Hematopoietic multipotent progenitor cell treated with erythropoietin and hydrocortisone succinate and interleukin-3 and kit ligand, for 4 days (in vitro differentiated cells): ENCODE results near the gene ZFP36.
A peak's percentile ranks its signal among the peaks of the same experiment; 100 is the strongest.

Experiments used
- DNase-seq: peaks from one replicate; pipeline ENCODE4 v3.0.0-alpha.2; 2015

The ZFP36 gene

DNA sequence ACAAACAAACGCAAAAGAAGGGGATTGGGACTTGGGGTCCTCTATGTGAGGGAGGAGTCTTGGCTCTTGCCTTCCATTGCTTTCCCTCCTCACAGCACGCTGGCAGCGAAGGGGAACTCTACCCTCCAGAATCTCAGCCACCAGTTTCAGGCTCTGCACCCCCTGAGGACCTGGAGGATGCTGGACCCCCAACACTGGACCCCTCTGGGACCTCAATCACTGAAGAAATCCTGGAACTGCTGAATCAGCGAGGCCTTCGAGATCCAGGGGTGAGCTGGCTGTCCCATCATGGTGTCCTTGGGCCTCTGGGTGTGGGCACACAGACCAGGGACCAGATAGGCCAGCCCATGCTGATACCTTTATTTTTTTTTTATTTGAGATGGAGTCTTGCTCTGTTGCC is 15.4 kb downstream of the ZFP36 start:
- DNase-seq = no peak

GRCh38 chr19:39423258-39424086 is 16.8 kb downstream of the ZFP36 start:
- no peak for DNase-seq

DNA sequence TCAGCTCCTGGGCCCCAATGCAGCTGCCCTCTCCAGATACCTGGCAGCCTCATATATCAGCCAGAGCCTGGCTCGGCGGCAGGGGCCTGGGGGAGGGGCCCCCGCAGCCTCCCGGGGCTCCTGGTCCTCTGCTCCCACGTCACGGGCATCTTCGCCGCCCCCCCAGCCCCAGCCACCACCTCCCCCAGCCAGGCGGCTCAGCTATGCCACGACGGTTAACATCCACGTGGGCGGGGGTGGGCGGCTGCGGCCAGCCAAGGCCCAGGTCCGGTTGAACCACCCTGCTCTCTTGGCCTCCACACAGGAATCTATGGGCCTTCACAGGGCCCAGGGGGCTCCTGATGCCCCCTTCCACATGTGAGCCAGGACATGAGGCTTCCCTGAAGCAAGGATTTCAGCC is 18.3 kb downstream of the ZFP36 start:
- no peak for DNase-seq

GRCh38 chr19:39425744-39426143 is 19.1 kb downstream of the ZFP36 start:
- no peak for DNase-seq

DNA sequence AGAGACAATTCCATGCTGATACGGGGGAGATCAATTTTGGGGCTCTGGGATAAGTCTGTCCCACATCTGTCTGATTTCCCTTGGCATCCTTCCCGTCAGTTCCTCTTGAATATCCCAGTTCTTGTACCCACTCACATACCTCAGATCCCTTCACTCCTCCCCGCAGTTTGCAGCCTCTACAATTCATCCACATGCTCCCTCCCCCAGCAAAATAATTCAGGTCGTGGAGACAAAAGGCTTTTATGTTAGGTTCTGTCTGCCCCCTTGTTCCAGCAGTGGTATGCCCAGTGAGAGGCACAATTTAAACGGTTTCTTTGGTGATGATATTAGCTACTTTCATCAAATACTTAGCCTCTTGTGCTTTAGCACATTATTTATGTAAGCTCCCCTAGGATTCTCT is 19.5 kb downstream of the ZFP36 start:
- no peak for DNase-seq

GRCh38 chr19:39427707-39428106 is 21.1 kb downstream of the ZFP36 start:
- no peak for DNase-seq

GRCh38 chr19:39428283-39429112 is 21.9 kb downstream of the ZFP36 start:
- no peak for DNase-seq

- DNase-seq = peak; percentile 49
Measured at GRCh38 chr19:39430675-39431593, 24.3 kb downstream of the ZFP36 start.

DNA sequence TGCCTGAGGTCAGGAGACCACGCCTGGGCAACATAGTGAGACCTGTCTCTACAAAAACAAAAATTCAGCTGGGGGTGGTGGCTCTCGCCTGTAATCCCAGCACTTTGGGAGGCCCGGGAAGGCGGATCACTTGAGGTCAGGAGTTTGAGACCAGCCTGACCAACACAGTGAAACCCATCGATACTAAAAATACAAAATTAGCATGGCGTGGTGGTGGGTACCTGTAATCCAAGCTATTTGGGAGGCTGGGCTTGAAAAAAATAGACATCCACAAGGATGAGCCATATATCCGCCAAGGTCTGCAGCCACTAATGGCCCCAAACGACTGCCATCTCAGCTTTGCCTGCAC is 26.0 kb downstream of the ZFP36 start:
- DNase-seq = no peak

GRCh38 chr19:39433480-39434079 is 26.9 kb downstream of the ZFP36 start:
- DNase-seq = no peak

DNA sequence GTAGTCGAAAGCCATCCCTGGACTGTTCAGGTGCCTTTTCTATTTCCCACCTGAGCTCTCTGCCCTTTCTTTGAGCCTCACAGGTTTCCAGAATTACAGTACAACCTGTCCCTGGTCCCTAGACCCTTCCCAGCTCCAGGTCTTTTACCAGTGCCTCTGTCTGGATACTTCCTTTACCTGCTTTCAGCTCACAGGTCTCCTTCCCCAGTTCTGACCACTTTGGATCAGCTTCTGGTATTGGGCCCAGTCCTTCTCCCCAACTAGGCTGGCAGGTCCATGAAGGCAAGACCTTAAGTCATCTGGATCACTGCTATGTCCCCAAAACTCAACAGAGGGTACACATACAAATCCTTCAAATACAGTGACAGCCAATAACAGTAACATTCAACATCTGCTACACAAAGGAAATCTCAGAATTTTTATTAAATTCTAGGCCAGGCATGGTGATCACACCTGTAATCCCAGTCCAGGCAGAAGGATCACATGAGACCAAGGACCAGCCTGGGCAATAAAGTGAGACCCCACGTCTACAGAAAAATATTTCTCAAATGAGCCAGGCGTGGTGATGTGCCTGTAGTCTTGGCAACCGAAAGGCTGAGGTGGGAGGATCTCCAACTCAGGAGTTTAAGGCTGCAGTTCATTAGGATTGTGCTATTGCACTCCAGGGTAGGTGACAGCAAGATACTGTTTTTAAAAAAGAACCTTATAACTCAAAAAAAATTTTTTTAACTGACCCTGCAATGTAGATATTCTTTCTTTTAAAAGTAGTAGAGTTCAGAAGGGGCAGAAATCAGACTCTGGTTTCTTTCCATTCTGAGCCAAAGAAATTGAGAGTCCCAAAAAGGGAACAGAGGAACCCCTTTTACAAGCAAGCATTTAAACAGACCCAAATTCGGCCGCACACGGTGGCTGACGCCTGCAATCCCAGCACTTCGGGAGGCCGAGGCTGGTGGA is 27.8 kb downstream of the ZFP36 start:
- no peak for DNase-seq

DNA sequence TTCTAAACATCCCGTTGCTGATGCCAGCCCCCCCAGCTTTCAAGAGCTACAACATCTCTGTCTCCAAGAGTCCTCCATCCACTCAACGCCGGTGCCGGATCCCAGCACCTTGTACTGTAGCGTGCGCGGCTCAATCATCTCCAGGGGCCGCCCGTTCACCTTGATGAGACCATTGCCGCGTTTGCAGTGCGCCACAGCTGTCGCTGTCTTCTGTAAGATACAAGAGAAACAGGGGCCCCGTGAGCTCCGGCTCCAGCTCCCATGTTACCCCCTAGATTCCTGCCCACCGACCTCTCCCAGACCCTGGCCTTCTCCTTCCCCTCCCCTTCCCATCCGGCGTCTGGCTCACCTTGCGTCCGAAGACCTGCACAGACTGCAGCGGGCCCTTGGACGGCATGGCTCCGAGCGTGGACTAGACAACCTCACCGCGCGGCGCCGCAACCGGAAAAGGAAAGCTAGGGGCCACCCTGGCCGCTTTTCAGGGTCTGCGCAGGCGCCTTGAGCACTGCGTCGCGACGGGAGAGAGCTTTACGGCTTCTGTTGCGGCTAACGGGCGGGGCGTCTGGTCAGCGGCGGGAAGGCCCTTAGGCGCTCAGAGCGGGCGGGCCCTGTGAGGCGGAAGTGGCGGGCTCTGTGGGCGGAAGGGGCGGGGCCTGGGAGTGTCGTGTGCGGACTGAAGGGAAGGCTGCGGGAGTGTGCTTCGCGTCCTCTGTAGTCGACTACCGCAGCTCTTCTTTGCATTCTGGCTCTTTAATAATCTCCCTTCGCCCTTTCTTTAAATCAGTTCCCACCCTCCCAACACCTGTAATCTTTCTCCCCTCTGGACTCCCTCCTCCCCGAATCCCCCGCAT is 29.1 kb downstream of the ZFP36 start, which contains the start of gene RPS16:
RPS16 (minus strand) TSS at position 451 of the 851 bp plus-strand sequence; CDS start at position 397, 54 bp downstream.
- peak; percentile 100 for DNase-seq

DNA sequence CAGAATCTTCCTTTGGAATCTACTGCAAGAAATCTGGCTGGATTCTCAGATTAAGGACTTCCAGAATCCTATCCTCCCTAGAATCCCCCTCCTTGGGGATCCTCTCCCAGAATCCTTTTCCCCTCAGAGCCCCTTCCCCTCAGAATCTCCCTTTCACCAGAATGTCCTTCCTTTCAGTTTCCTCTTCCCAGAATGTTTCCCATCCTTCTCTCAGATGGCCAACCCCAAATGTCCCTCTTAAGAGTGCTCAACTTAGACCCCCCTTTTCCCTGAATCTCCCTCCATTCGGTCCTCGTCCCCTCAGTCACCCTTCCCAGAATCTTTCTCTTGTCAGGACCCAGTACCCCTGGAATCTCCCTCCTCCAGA is 29.7 kb downstream of the ZFP36 start:
- DNase-seq = no peak

DNA sequence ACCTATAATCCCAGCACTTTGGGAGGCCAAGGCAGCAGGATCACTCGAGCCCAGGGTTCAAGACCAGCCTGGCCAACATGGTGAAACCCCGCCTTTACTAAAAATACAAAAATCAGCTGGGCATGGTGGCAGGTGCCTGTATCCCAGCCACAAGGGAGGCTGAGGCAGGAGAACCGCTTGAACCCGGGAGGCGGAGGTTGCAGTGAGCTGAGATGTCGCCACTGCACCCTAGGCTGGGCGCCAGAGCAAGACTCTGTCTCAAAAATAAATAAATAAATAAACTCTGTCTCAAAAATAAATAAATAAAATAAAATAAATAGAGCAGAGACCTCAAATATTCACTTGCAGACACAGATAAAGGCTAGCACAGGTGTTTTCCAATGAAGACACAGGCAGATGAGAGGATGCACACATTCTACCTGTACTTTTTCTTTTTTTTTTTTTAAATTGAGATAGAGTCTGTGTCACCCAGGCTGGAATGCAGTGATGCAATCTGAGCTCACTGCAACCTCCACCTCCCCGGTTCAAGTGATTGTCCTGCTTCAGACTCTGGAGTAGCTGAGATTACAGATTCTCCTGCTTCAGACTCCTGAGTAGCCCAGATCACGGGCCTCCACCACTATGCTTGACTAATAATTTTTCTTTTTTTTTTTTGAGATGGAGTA is 31.8 kb downstream of the ZFP36 start:
- no peak for DNase-seq

GRCh38 chr19:39444598-39445195 is 38.0 kb downstream of the ZFP36 start:
- peak; percentile 50 for DNase-seq

DNA sequence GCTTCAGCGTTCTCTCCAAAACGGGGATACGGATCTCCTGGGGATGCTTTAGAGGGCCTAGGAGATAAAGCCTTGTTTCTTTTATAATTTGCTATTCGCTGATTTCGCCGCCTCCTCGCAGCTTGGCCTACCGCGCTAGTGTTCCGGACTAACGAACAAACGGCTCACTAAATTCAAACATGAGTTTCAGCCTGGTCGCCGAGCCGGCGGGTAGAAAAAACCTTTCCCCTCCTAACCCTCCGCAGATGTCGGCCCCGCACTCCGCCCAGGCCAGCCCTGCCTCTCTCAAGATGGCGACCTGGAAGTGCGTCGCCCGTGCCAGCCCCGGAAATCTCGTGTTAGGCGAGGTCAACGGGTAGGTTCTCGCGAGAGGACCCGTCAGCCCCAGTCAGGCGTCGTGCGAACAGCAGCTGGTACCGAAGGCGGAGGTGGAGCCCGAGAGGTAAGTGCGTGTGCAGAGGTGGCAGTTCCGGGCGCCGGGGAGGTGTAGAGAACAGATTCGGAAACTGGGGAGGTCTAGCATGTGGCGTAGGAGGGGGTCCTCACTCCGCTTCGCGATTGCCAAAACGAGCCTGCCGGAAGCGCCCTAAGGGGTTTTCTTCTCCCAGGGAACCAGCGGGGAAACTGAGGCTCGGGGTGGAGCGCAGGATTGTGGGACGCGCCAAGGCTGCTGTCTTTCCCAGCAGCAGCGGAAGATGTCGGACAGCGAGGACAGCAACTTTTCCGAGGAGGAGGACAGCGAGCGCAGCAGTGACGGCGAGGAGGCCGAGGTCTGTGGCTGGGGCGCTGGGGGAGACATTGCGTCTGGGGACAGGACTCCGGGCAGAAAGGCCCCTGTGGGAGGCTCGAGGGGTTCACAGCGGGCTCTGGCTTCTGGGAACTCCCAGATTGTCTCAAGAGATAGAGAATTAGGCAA is 38.8 kb downstream of the ZFP36 start, which contains the start of gene SUPT5H:
SUPT5H (plus strand) TSS at position 387 of the 916 bp plus-strand sequence; CDS start at position 696, 309 bp downstream.
- peak; percentile 99 for DNase-seq

GRCh38 chr19:39446365-39447084 is 39.9 kb downstream of the ZFP36 start:
- DNase-seq = no peak
